HepG2 (cell line): Measurements from ENCODE around the gene LDLRAD2. TPM values are rescaled to one million over a fixed set of nuclear protein-coding genes. Genes with fewer than 3 reads are reported as not detected.

Experiments used
- ATAC-seq: fragments of 200-7000 bp; cut with Tn5 transposase; 3 replicates; pipeline ENCODE4 v1.9.1; 2020; ENCODE audit warnings: mild to moderate bottlenecking, moderate library complexity
- BruUV-seq: library from RNA; stranded (reverse); fragments of 400-500 nt; replicated peaks from 2 replicates; lab custom pipeline; 2021; lab: Mats Ljungman, UMichigan
- CTCF ChIA-PET: fragments of 300-600 bp; formaldehyde crosslinking; extraction: SDS; loops from one replicate; lab custom pipeline; 2021; ENCODE audit warnings: low total read pairs, inconsistent platforms, low intra/inter-chr PET ratio; lab: Yijun Ruan, JAX
- POLR2A ChIA-PET: fragments of 350-600 bp; sonication (Branson Sonifier 250); formaldehyde crosslinking; loops from one replicate; lab custom pipeline; 2020; ENCODE audit warnings: antibody characterized with exemption, inconsistent platforms; lab: Yijun Ruan, JAX
- DNase-seq: peaks from one replicate; pipeline ENCODE4 v3.0.0-alpha.2; 2015; ENCODE audit warnings: low spot score
- FAIRE-seq: peaks from 3 replicates; lab custom pipeline; 2011; peaks lifted over from hg19 to GRCh38; lab: Jason Lieb, UNC
- H2AFZ ChIP-seq: one replicate; pipeline ENCODE4 v1.6.1; 2011; ENCODE audit warnings: low read length, inconsistent platforms
- H3K27ac ChIP-seq: fragments of 300-600 bp; 3 replicates; pipeline ENCODE4 v1.8.0; 2011; ENCODE audit warnings: mixed run types, mild to moderate bottlenecking, mixed read lengths, low read length, inconsistent platforms; ENCODE audit not compliant: insufficient read depth; ENCODE audit errors: extremely low read length
- H3K27me3 ChIP-seq, 2 experiments: fragments of 200-600 bp in 1 of 2; 2 replicates in 1 of 2; 3 replicates in 1 of 2; pipeline versions ENCODE4 v1.6.0 to v1.8.0; 2011; ENCODE audit warnings: low read length in 2 of 2, mild to moderate bottlenecking in 2 of 2, moderate library complexity in 2 of 2, inconsistent platforms in 1 of 2; ENCODE audit not compliant: insufficient read depth in 2 of 2, control insufficient read depth in 1 of 2
- H3K36me3 ChIP-seq, 2 experiments: fragments of 200-600 bp in 1 of 2; replicated peaks in 1 of 2; 2 replicates in 1 of 2; 3 replicates in 1 of 2; pipeline versions ENCODE4 v1.5.1 to v1.8.0; 2011; ENCODE audit warnings: low read length in 2 of 2, inconsistent platforms in 1 of 2; ENCODE audit not compliant: insufficient read depth in 2 of 2, control insufficient read depth in 1 of 2
- H3K4me1 ChIP-seq: 2 replicates; pipeline ENCODE4 v1.5.1; 2012; ENCODE audit warnings: low read length, inconsistent platforms; ENCODE audit not compliant: insufficient read depth
- H3K4me2 ChIP-seq: 2 replicates; pipeline ENCODE4 v1.6.0; 2011; ENCODE audit warnings: low read depth, low read length, inconsistent platforms
- H3K4me3 ChIP-seq, 3 experiments: fragments of 200-600 bp in 1 of 3; sonication (generic), shearing (Covaris generic) in 1 of 3; replicated peaks in 1 of 3; 2 replicates each; pipeline ENCODE4 v1.5.1; 2011 to 2016; ENCODE audit warnings: low read length in 3 of 3, inconsistent platforms in 2 of 3, low read depth in 2 of 3, mild to moderate bottlenecking in 2 of 3, control low read depth in 1 of 3, mixed read lengths in 1 of 3; ENCODE audit not compliant: insufficient read depth in 1 of 3
- H3K79me2 ChIP-seq: one replicate; pipeline ENCODE4 v1.6.1; 2011; ENCODE audit warnings: low read length, inconsistent platforms; ENCODE audit not compliant: insufficient read depth
- H3K9ac ChIP-seq: 2 replicates; pipeline ENCODE4 v1.6.0; 2011; ENCODE audit warnings: mild to moderate bottlenecking, low read depth, low read length, inconsistent platforms; ENCODE audit not compliant: insufficient read depth
- H3K9me3 ChIP-seq: 2 replicates; pipeline ENCODE4 v1.5.1; 2012; ENCODE audit warnings: mild to moderate bottlenecking, low read length
- H4K20me1 ChIP-seq: 2 replicates; pipeline ENCODE4 v1.6.0; 2011; ENCODE audit warnings: inconsistent platforms, mild to moderate bottlenecking, low read length, moderate library complexity; ENCODE audit not compliant: insufficient read depth
- AKNA ChIP-seq: sonication (generic); formaldehyde crosslinking; IDR thresholded peaks from 2 replicates; pipeline ENCODE4 v1.4.0; 2020; ENCODE audit warnings: missing genetic modification reagents, borderline replicate concordance
- HMGA1 ChIP-seq: sonication (generic); formaldehyde crosslinking; conservative IDR thresholded peaks from 2 replicates; pipeline ENCODE4 v1.4.0; 2020; ENCODE audit warnings: missing genetic modification reagents
- MAFG ChIP-seq: sonication (generic); formaldehyde crosslinking; IDR thresholded peaks from 2 replicates; pipeline ENCODE4 v1.5.1; 2020; ENCODE audit warnings: mild to moderate bottlenecking, missing genetic modification reagents
- ZBTB10 ChIP-seq: sonication (generic); formaldehyde crosslinking; IDR thresholded peaks from 2 replicates; pipeline ENCODE4 v1.4.0; 2020; ENCODE audit warnings: missing genetic modification reagents, borderline replicate concordance
- ZNF556 ChIP-seq: sonication (generic); formaldehyde crosslinking; IDR thresholded peaks from 2 replicates; pipeline ENCODE4 v1.4.0; 2020; ENCODE audit warnings: mild to moderate bottlenecking, missing genetic modification reagents, borderline replicate concordance
- ZNF746 ChIP-seq: sonication (generic); formaldehyde crosslinking; IDR thresholded peaks from 2 replicates; pipeline ENCODE4 v1.8.0; 2022; ENCODE audit warnings: mild to moderate bottlenecking, missing genetic modification reagents
- WGBS: methylation state at CpG from one replicate; pipeline ENCODE4 v1.1.6; 2017; ENCODE audit warnings: low lambda C conversion rate; 5-methylcytosine and 5-hydroxymethylcytosine counted together
- in situ Hi-C: cut with HindIII; loops from 2 replicates; pipeline ENCODE4 v1.10.0; 2017; ENCODE audit warnings: low pct_unique_long_range_greater_than_20kb; ENCODE audit not compliant: extremely low pct_ligation_motif_present
- intact Hi-C: fragments of 100-400 bp; cut with micrococcal nuclease; formaldehyde crosslinking; loops from one replicate; pipeline ENCODE4 v1.10.0; 2022; ENCODE audit not compliant: unreplicated experiment
- polyA plus RNA-seq, 8 experiments: library from polyadenylated mRNA; depleted of rRNA in 3 of 8; stranded (reverse) in 7 of 8; unstranded in 1 of 8; fragments of >200 nt; fragmentation: Illumina TruSeq in 4 of 8; extraction: Trizol in 4 of 8; gene quantifications; 2 replicates each; pipeline versions ENCODE4 v1.2.1 to v1.2.3, GENCODE V29; 2011 to 2016; ENCODE audit warnings: low read depth in 4 of 8, missing spikeins in 1 of 8, mixed read lengths in 1 of 8; ENCODE audit not compliant: insufficient read depth in 1 of 8
- total RNA-seq, 5 experiments: library from RNA; depleted of rRNA; stranded (reverse); fragments of >200 nt; fragmentation: Illumina TruSeq; extraction: Trizol; gene quantifications; 2 replicates each; pipeline ENCODE4 v1.2.3, GENCODE V29; 2016; ENCODE audit warnings: low read depth in 1 of 5

Gene LDLRAD2
- total and polyA plus RNA-seq, 2 of the 13 experiments (the other 11 are each of a cell fraction or from before 2014, with no cell fraction given): not detected

DNA sequence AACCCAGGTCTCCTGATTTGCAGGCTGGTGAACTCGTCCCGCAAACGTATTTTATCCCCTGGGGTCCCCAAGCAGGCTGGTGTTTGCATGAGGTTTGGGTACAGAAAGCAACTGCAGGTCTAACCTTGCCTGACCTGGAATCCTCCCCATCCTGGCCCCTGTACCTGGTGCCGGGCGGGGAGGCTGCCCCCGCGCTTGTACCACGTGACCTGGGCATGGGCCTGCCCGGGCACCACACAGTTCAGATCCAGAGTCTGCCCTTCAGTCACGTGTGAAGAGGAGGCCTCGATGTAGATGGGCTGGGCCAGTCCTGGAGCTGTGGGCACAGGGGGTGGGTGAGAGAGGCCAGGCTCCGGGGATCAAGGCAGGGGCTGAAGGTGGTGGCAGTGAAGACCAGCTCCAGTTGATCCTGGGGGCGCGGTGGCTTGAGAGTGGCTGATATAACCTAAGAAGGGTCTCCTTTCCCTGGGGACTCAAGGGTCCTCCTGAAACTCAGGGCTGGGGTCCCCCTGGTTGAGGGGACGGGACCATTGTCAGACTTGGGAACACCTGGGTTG is 30.6 kb downstream of the LDLRAD2 start:
- Histone ChIP-seq H3K4me2 (no peak overlapping the region), H3K4me1 (no peaks in the 10 kb centered on the region), H3K9ac (no peak overlapping the region), H3K36me3 (peaks cover 16 to 42% of the 10 kb centered on the region in 2 experiments), H3K27ac (no peak overlapping the region), H3K9me3 (no peaks in the 10 kb centered on the region), H4K20me1 (no peaks in the 10 kb centered on the region), H3K79me2 (no peaks in the 10 kb centered on the region), H3K27me3 (no peaks in the 10 kb centered on the region), H2AFZ (no peak overlapping the region), H3K4me3 (no peak overlapping the region)
- no peak for FAIRE-seq
- ChIA-PET CTCF (no interaction called here), POLR2A (no interaction called here)
- 97% methylated on average over 6 of the region's 15 CpGs for WGBS
- BruUV-seq: no TSS peak
- intact Hi-C loops (no loop called here), in situ Hi-C loops (no loop called here)
- no peak for DNase-seq
- no peak for ATAC-seq
- TF ChIP-seq ZNF556 (no peak), HMGA1 (no peak), AKNA (CRISPR knock-in tag) (no peak), ZBTB10 (no peak), ZNF746 (CRISPR knock-in tag) (no peak), MAFG (no peak)
- TF ChIP-seq, all 625 proteins: peak for 0
